DOHH2 (cell line): ENCODE measurements around the gene CHRNB1.
A peak's percentile ranks its signal among the peaks of the same experiment; 100 is the strongest.
"Not testable (repeated sequence)": the region's sequence is repeated elsewhere in the genome, so short reads cannot be mapped to it uniquely, and the experiment has no call there.

Source experiments
- H3F3A ChIP-seq: fragments of 200-600 bp; sonication (generic), shearing (Covaris generic); 2 replicates; pipeline ENCODE4 v1.6.0; 2016; ENCODE audit warnings: antibody characterized with exemption, mild to moderate bottlenecking; ENCODE audit not compliant: control insufficient read depth, insufficient read depth
- H3K27ac ChIP-seq: fragments of 200-600 bp; sonication (generic); 2 replicates; pipeline ENCODE4 v1.5.1; 2014; ENCODE audit warnings: low read depth, mild to moderate bottlenecking, low read length, moderate library complexity
- H3K27me3 ChIP-seq: fragments of 200-600 bp; sonication (generic); 2 replicates; pipeline ENCODE4 v1.6.1; 2014; ENCODE audit warnings: mild to moderate bottlenecking, low read length, mixed read lengths; ENCODE audit not compliant: control insufficient read depth
- H3K36me3 ChIP-seq: fragments of 200-600 bp; sonication (generic); 2 replicates; pipeline ENCODE4 v1.6.1; 2014; ENCODE audit warnings: mild to moderate bottlenecking, low read length, moderate library complexity, mixed read lengths; ENCODE audit not compliant: control insufficient read depth
- H3K4me1 ChIP-seq: fragments of 200-600 bp; sonication (generic); 2 replicates; pipeline ENCODE4 v1.6.1; 2014; ENCODE audit warnings: mild to moderate bottlenecking, low read length, mixed read lengths; ENCODE audit not compliant: control insufficient read depth
- H3K4me2 ChIP-seq: fragments of 200-600 bp; sonication (generic); 2 replicates; pipeline ENCODE4 v1.6.0; 2014; ENCODE audit warnings: mild to moderate bottlenecking, low read length, moderate library complexity
- H3K4me3 ChIP-seq: fragments of 200-600 bp; sonication (generic); 2 replicates; pipeline ENCODE4 v1.5.1; 2014; ENCODE audit warnings: mild to moderate bottlenecking, low read length, mixed read lengths
- H3K79me2 ChIP-seq: fragments of 200-600 bp; sonication (generic); 2 replicates; pipeline ENCODE4 v1.6.1; 2014; ENCODE audit warnings: mild to moderate bottlenecking, low read length, mixed read lengths; ENCODE audit not compliant: control insufficient read depth
- H3K9me2 ChIP-seq: fragments of 200-600 bp; sonication (generic); replicated peaks from 2 replicates; pipeline ENCODE4 v1.6.1; 2014; ENCODE audit warnings: mild to moderate bottlenecking, low read length, mixed read lengths; ENCODE audit not compliant: control insufficient read depth
- H3K9me3 ChIP-seq: fragments of 200-600 bp; sonication (generic); 2 replicates; pipeline ENCODE4 v1.6.1; 2014; ENCODE audit warnings: antibody characterized with exemption, low read length, mixed read lengths; ENCODE audit not compliant: control insufficient read depth, insufficient read depth
- H4K20me1 ChIP-seq: fragments of 200-600 bp; sonication (generic); 2 replicates; pipeline ENCODE4 v1.6.0; 2014; ENCODE audit warnings: low read depth, mild to moderate bottlenecking, antibody characterized with exemption, low read length, moderate library complexity; ENCODE audit not compliant: control insufficient read depth, insufficient read depth
- EZH2phosphoT487 ChIP-seq: fragments of 200-600 bp; sonication (generic); IDR thresholded peaks from 2 replicates; pipeline ENCODE4 v1.6.1; 2017; ENCODE audit warnings: borderline replicate concordance, mild to moderate bottlenecking, antibody characterized with exemption, low read length, moderate library complexity, mixed read lengths
- TF ChIP-seq, protein P1 (sequence below): fragments of 200-600 bp; sonication (generic); IDR thresholded peaks from one replicate; pipeline ENCODE4 v1.5.1; 2014; ENCODE audit warnings: antibody characterized with exemption, mild to moderate bottlenecking, low read depth, low read length; ENCODE audit not compliant: poor library complexity, severe bottlenecking

Gene CHRNB1

DNA sequence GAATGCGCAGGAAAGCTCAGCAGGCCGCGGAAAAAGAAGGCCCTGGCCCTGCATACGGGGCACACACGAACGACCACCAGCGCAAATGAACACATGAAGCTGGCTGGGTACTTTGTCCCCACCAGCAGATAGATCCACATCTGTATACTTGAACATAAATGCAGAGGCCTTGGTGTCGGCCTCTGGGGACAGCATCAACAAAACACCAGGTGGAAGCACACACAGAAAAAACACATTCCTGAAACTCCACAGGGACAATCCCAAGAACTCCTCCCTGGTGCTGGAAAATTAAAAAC is 35.2 kb downstream of the CHRNB1 start:
- no peaks in the 10 kb centered on the region for H4K20me1 ChIP-seq
- H3K4me3 ChIP-seq = peak overlapping the region; percentile 83
- H3K9me2 ChIP-seq = no peaks in the 10 kb centered on the region
- peaks cover 3% of the 10 kb centered on the region; the same call in 1 of the 2 replicates for H3K36me3 ChIP-seq
- H3K9me3 ChIP-seq = no peaks in the 10 kb centered on the region
- H3F3A ChIP-seq = peaks cover 3% of the 10 kb centered on the region; the same call in 1 of the 2 replicates
- peaks cover 46% of the 10 kb centered on the region for H3K79me2 ChIP-seq
- peaks cover 35% of the 10 kb centered on the region for H3K4me1 ChIP-seq
- H3K4me2 ChIP-seq = peak overlapping the region; percentile 92
- TF ChIP-seq EZH2phosphoT487 = no peak
- TF ChIP-seq, protein P1, sequence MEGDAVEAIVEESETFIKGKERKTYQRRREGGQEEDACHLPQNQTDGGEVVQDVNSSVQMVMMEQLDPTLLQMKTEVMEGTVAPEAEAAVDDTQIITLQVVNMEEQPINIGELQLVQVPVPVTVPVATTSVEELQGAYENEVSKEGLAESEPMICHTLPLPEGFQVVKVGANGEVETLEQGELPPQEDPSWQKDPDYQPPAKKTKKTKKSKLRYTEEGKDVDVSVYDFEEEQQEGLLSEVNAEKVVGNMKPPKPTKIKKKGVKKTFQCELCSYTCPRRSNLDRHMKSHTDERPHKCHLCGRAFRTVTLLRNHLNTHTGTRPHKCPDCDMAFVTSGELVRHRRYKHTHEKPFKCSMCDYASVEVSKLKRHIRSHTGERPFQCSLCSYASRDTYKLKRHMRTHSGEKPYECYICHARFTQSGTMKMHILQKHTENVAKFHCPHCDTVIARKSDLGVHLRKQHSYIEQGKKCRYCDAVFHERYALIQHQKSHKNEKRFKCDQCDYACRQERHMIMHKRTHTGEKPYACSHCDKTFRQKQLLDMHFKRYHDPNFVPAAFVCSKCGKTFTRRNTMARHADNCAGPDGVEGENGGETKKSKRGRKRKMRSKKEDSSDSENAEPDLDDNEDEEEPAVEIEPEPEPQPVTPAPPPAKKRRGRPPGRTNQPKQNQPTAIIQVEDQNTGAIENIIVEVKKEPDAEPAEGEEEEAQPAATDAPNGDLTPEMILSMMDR = no peak
- no peak overlapping the region for H3K27ac ChIP-seq
- no peaks in the 10 kb centered on the region for H3K27me3 ChIP-seq

DNA sequence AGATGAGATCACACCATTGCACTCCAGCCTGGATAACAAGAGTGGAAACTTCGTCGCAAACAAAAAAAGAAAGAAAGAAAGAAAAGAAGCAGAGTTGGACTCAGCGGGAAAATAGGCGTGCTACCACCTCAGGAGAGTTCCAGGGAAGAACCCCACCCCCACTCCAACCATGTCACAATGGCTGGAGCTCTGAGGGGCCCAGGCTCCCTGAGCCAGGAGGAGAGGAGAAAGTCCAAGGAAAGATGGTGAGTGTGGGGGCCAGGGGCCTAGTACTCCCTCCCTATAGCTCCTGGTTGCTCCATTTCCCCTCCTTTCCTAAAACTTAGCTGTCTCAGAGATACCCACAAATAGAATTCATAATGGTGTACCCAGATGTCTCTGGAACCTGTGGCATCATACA is 36.4 kb downstream of the CHRNB1 start, which contains the start of gene SLC35G6:
Gene SLC35G6, plus strand, starts transcription at position 172 of the 400 bp plus-strand sequence. Its CDS starts 71 bp downstream, at position 243.
- Histone ChIP-seq H3K36me3 (peaks cover 12% of the 10 kb centered on the region), H3K4me3 (peak within 1 kb of the TSS; percentile 83; the same call in 1 of the 2 replicates), H3K4me2 (peak within 1 kb of the TSS; percentile 92), H3K79me2 (peaks cover 51% of the 10 kb centered on the region), H3K4me1 (peaks cover 42% of the 10 kb centered on the region)
- not testable (repeated sequence) for H3F3A ChIP-seq, H3K9me2 ChIP-seq, H3K27me3 ChIP-seq, H4K20me1 ChIP-seq, H3K27ac ChIP-seq, H3K9me3 ChIP-seq

DNA sequence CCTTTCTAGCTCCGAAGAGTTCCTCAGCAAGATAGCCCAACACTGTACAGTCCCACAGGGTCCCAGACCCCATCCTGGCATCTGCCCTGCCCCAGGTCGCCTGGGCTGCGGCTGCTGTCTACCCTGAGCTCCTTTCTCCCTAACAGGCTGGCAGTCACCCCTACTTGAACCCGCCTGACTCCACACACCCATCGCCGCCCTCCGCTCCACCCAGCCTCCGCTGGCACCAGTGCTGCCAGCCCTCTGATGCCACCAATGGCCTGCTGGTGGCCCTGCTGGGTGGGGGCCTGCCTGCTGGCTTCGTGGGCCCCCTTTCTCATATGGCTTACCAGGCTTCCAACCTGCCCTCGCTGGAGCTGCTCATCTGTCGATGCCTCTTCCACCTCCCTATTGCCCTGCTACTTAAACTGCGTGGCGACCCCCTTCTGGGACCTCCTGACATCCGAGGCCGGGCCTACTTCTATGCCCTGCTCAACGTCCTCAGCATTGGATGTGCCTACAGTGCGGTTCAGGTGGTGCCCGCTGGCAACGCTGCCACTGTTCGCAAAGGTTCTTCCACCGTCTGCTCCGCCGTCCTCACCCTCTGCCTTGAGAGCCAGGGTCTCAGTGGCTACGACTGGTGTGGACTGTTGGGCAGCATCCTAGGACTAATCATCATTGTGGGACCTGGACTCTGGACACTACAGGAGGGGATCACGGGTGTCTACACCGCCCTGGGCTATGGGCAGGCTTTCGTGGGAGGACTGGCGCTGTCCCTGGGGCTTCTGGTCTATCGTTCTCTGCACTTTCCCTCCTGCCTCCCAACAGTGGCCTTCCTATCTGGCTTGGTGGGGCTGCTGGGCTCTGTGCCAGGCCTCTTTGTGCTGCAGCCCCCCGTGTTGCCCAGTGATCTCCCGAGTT is 37.2 kb downstream of the CHRNB1 start:
- Histone ChIP-seq H4K20me1 (peaks cover 11% of the 10 kb centered on the region), H3K79me2 (peaks cover 51% of the 10 kb centered on the region), H3K4me1 (peaks cover 49% of the 10 kb centered on the region), H3K36me3 (peaks cover 16% of the 10 kb centered on the region)
- not testable (repeated sequence) for H3K27me3 ChIP-seq, H3K27ac ChIP-seq, H3K9me3 ChIP-seq, H3F3A ChIP-seq, H3K9me2 ChIP-seq, H3K4me3 ChIP-seq, H3K4me2 ChIP-seq

DNA sequence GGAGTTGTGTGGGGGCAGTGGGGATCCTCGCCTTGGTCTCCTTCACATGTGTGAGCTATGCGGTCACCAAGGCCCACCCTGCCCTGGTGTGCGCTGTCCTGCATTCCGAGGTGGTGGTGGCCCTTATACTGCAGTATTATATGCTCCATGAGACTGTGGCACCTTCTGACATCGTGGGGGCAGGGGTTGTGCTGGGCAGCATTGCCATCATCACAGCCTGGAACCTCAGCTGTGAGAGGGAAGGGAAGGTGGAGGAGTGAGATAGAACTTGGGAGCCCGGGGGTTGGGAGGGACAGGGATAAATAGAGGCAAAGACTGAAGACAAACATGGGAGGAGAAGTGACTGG is 37.9 kb downstream of the CHRNB1 start:
- Histone ChIP-seq H3K4me1 (peaks cover 55% of the 10 kb centered on the region), H3K27ac (peak overlapping the region; percentile 84), H3K4me2 (peak overlapping the region; percentile 82), H3K79me2 (peaks cover 51% of the 10 kb centered on the region), H3K4me3 (peak overlapping the region; percentile 84), H4K20me1 (peaks cover 15% of the 10 kb centered on the region), H3K36me3 (peaks cover 23% of the 10 kb centered on the region)
- H3K9me3 ChIP-seq, H3K9me2 ChIP-seq, H3F3A ChIP-seq, H3K27me3 ChIP-seq: not testable (repeated sequence)
